ENCODE measurements around the gene TMEM151B. TPM values are rescaled to one million over a fixed set of nuclear protein-coding genes. Genes with fewer than 3 reads are reported as not detected.

The TMEM151B gene
- total and polyA plus RNA-seq, 9 of the 15 experiments (the other 6 are each of a cell fraction or from before 2014, with no cell fraction given): not detected

DNA sequence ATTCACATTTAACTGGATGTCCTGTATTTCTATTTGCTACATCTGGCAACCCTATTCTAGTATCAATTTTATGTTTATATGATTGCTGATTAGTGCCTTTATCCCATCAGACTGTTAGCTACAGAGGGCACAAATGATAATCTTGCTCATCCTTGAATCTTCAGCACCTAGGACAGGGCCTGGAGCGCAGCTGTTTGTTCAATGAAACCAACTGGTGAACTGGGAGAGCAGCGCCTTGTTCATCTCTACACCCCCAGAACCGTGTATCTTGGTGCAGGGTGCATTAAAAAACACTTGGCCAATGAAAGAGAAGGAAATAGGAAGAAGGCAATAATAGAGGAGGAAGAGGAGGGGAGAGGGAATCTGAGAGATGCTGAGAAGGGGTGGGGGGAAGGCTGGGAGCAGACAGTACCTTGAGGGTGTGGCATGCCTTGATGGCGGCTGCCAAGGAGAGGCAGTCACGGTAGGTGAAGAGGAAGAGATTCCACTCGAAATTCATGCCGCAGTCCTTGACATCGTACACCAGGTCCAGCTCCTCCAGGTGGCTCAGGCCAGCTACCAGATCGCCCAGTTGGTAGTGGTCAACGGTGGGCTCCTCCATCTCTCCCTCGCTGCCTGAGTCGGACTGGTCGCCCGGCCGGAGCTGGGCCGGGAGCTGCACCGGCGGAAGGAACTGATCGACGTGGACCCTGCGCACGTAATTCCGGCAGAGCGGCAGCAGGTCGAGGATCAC is 15.5 kb downstream of the TMEM151B start (continued):
- TF ChIP-seq, protein P1, sequence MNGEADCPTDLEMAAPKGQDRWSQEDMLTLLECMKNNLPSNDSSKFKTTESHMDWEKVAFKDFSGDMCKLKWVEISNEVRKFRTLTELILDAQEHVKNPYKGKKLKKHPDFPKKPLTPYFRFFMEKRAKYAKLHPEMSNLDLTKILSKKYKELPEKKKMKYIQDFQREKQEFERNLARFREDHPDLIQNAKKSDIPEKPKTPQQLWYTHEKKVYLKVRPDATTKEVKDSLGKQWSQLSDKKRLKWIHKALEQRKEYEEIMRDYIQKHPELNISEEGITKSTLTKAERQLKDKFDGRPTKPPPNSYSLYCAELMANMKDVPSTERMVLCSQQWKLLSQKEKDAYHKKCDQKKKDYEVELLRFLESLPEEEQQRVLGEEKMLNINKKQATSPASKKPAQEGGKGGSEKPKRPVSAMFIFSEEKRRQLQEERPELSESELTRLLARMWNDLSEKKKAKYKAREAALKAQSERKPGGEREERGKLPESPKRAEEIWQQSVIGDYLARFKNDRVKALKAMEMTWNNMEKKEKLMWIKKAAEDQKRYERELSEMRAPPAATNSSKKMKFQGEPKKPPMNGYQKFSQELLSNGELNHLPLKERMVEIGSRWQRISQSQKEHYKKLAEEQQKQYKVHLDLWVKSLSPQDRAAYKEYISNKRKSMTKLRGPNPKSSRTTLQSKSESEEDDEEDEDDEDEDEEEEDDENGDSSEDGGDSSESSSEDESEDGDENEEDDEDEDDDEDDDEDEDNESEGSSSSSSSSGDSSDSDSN (IDR thresholded peaks at IDR 0.05; ENCODE audit: borderline replicate concordance in 1 of 2, low read depth in 2 of 2, low read length in 2 of 2): no peak
- TF ChIP-seq, protein P2, sequence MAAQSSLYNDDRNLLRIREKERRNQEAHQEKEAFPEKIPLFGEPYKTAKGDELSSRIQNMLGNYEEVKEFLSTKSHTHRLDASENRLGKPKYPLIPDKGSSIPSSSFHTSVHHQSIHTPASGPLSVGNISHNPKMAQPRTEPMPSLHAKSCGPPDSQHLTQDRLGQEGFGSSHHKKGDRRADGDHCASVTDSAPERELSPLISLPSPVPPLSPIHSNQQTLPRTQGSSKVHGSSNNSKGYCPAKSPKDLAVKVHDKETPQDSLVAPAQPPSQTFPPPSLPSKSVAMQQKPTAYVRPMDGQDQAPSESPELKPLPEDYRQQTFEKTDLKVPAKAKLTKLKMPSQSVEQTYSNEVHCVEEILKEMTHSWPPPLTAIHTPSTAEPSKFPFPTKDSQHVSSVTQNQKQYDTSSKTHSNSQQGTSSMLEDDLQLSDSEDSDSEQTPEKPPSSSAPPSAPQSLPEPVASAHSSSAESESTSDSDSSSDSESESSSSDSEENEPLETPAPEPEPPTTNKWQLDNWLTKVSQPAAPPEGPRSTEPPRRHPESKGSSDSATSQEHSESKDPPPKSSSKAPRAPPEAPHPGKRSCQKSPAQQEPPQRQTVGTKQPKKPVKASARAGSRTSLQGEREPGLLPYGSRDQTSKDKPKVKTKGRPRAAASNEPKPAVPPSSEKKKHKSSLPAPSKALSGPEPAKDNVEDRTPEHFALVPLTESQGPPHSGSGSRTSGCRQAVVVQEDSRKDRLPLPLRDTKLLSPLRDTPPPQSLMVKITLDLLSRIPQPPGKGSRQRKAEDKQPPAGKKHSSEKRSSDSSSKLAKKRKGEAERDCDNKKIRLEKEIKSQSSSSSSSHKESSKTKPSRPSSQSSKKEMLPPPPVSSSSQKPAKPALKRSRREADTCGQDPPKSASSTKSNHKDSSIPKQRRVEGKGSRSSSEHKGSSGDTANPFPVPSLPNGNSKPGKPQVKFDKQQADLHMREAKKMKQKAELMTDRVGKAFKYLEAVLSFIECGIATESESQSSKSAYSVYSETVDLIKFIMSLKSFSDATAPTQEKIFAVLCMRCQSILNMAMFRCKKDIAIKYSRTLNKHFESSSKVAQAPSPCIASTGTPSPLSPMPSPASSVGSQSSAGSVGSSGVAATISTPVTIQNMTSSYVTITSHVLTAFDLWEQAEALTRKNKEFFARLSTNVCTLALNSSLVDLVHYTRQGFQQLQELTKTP (IDR thresholded peaks at IDR 0.05; ENCODE audit: low read depth in 1 of 2, partially characterized antibody in 2 of 2): peak in 1 of 2 experiments; percentile 86
- peak; percentile 77 to 95; a peak in 3 of 4 replicates for TF ChIP-seq SIN3A (IDR thresholded peaks at IDR 0.05; ENCODE audit: borderline replicate concordance in 2 of 2, control insufficient read depth in 1 of 2, low read depth in 2 of 2, low read length in 2 of 2)
- TF ChIP-seq SAP30 (IDR thresholded peaks at IDR 0.05; ENCODE audit: borderline replicate concordance, insufficient read depth, low read depth, low read length, poor library complexity, severe bottlenecking): peak; percentile 29
- TF ChIP-seq RFX1 (IDR thresholded peaks at IDR 0.05): no peak
- no peak for TF ChIP-seq TAF9B (IDR thresholded peaks at IDR 0.05; ENCODE audit: partially characterized antibody)
- TF ChIP-seq, protein P3, sequence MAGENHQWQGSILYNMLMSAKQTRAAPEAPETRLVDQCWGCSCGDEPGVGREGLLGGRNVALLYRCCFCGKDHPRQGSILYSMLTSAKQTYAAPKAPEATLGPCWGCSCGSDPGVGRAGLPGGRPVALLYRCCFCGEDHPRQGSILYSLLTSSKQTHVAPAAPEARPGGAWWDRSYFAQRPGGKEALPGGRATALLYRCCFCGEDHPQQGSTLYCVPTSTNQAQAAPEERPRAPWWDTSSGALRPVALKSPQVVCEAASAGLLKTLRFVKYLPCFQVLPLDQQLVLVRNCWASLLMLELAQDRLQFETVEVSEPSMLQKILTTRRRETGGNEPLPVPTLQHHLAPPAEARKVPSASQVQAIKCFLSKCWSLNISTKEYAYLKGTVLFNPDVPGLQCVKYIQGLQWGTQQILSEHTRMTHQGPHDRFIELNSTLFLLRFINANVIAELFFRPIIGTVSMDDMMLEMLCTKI (IDR thresholded peaks at IDR 0.05; ENCODE audit: partially characterized antibody): no peak
- no peak for TF ChIP-seq NR4A1 (CRISPR knock-in tag; IDR thresholded peaks at IDR 0.05)
- TF ChIP-seq NR4A1 (tag; IDR thresholded peaks at IDR 0.05): 0 out of 2 replicates have a peak, but pooled peaks have one; percentile 46
- TF ChIP-seq CTBP1 (IDR thresholded peaks at IDR 0.05; ENCODE audit: borderline replicate concordance): no peak
- no peak for TF ChIP-seq ZNF436 (CRISPR knock-in tag; IDR thresholded peaks at IDR 0.05)
- TF ChIP-seq ILK (tag; IDR thresholded peaks at IDR 0.05; ENCODE audit: borderline replicate concordance, low read depth): no peak
- TF ChIP-seq PHF21A (IDR thresholded peaks at IDR 0.05; ENCODE audit: borderline replicate concordance, low read depth): no peak

Data from K562 (cell line).